ENCODE data around the gene KIRREL3.

KIRREL3 gene

DNA sequence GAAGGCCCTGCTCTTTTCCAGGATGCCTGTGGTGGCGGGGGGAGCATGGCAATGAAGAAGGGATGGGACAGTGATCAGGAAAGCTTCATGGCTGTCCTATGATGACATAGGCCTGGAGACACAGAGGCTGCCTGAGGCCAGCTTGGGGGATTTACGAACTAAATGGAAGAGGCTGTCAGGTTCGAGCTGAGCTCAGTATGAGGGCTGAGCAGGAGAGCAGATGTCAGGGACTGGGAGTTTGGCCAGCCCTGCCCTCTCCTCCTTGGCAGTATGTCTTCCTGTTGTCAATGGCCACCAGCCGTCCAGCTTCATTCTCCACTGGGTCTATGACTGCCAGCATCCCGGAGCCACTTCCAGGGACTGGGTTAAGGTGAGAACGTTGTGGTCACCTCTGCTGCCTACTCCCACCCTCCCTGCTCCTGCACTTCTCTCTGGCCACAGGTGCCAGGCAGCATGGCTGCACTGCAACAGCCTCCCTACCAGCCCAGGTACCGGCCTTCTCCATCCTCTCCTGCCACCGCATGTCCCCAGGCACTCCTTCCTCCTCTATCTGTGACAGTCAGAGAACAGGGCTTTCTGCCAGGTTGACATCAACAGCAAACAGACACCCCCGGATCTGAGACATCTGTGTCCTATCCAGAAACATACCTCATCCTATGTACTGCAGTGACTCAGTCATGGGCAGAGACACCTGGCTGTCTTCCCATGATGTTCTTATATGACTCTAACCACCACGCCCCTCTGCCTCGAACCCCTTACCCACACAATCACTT lies 75.1 kb downstream of the KIRREL3 start:
- DNase-seq (ENCODE audit: insufficient read length, low spot score) (no peak), FAIRE-seq (no peak)
- TF ChIP-seq POLR2A (IDR thresholded peaks at IDR 0.05; ENCODE audit: low read depth, low read length), result no peak

DNA sequence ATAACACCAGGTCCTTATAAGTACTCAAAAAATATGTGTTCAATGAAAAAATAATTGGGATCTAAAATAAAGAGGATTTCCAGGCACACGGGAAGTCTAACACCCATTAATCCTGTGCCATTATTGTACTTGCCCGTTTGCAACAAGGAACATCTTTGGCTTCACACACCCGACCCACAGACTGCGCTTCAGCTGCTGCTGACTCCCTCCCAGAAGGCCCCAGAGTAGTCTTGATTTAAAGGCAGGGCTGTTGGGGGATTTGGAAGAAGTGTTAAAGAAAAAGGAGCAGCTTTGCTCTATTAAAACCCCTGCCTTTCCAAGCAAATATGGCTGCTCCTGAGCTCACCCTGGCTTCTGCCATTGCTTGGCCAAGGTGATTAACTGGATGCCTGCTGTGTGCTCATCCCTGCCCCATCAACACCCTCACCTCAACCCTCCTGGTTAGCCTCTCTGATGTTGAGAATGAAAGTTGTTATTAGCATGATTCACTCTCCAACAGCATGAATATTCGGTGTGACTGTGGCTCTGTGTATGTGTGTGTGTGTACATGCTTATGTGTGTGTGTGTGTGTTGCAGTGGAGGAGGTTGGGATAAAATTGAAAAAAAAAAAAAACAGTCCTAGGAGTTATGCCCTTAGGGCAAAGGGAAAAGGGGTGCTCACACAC lies 76.1 kb downstream of the KIRREL3 start:
- FAIRE-seq, result no peak

DNA sequence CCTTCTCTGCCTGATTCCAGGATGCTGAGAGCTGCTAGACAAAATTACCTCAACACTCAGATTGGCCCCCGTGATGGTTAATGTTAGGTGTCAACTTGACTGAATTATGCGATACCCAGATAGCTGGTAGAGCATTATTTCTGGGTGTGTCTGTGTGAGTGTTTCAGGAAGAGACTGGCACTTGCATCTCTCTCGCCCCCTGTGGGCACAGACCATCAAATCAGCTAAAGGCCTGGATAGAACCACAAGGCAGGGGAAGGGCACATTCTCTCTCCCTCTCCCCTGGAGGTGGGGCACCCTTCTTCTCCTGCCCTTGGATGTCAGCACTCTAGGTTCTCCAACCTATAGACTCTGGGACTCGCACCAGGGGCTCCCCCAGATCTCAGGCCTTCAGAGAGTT lies 79.7 kb downstream of the KIRREL3 start:
- TF ChIP-seq POLR2A (IDR thresholded peaks at IDR 0.05; ENCODE audit: low read depth, low read length), result no peak
- DNase-seq (ENCODE audit: insufficient read length, low spot score), result no peak
- FAIRE-seq, result no peak

More for the DNA sequence above, 76.1 kb downstream of the KIRREL3 start:
- no peak for DNase-seq (ENCODE audit: insufficient read length, low spot score)
- no peak for TF ChIP-seq POLR2A (IDR thresholded peaks at IDR 0.05; ENCODE audit: low read depth, low read length)

DNA sequence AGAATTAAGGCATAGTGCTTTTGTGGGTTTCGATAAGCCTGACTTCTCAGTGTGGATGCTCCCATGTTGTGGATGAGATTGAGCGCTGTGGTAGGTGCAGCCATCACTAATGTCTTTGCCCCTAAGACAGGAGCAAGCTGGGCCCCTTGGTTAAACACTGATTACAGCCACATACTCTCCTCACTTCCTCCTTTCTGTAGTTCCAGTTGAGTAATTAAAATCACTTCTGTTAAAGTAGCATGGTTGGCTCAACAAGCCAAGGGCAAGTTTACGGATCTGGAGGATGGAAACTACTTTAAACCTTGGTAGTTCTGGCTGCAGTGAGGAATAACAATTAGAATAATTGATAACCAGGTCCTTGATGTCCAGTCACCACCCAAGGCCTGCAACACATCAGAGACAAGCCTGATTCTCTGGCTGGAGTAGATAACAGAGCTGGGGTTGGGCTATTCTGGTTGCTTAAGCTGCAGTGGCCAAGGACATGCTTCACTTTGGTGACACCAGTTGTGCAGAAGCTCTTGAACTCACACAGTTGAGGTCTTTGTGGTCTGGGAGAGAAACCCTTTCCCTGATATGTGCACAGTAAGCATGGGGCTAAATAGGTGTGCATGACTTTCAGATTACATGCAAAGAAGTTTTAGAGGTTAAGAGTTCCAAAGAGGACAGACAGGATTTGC lies 81.3 kb downstream of the KIRREL3 start:
- TF ChIP-seq POLR2A (IDR thresholded peaks at IDR 0.05; ENCODE audit: low read depth, low read length), result no peak
- DNase-seq (ENCODE audit: insufficient read length, low spot score) (no peak), FAIRE-seq (no peak)

DNA sequence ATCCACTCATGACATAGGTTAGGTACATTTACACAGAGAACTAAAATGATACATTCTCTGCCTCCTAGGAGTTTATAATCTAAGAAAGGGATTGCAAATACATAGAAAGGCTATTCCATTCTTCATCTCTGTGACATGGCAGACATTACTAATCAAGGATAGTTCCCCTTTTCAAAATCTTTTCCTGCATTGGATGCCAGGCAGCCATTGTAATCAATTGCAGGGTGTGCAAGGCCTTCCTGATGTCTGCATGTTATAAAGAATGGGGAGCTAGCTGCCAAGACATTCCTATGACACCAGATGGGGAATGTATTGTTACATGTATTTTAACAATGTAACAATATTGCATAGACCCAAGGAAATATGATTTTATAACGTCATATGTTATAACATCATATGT lies 82.0 kb downstream of the KIRREL3 start:
- DNase-seq (ENCODE audit: insufficient read length, low spot score), result no peak
- FAIRE-seq, result no peak

DNA sequence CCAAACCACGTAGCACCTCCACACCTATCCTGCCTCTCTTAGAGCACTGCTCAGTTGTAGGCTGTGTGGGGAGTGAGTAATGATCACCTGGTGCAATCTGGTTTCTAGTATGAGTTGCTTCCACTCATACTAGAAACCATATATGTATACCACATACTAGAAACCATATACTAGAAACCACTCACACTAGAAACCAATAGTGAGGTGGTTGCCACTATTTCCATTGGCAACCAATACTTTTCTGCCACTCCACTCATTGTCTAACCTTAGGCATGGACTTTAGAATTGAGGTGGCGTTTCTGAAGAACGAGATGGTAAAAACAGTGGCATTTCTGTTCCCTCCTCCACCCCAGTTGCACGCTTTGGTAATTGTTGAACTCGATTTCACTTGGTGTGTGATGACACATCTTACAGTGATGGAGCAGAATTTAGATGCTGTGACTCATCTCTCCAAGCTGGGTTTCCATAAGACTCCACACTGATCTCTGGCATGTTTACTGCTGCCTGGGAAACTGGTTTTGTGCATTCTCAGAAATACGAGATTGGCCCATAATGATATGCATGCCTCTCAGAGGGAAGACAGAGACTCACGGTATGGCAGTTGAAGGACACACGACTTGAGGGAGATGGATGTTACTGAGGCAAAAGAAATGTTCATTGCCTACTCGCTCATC lies 82.9 kb downstream of the KIRREL3 start:
- no peak for TF ChIP-seq POLR2A (IDR thresholded peaks at IDR 0.05; ENCODE audit: low read depth, low read length)
- DNase-seq (ENCODE audit: insufficient read length, low spot score), result peak; percentile 45
- FAIRE-seq, result peak; percentile 98

More for the DNA sequence above, 82.0 kb downstream of the KIRREL3 start:
- no peak for TF ChIP-seq POLR2A (IDR thresholded peaks at IDR 0.05; ENCODE audit: low read depth, low read length)

DNA sequence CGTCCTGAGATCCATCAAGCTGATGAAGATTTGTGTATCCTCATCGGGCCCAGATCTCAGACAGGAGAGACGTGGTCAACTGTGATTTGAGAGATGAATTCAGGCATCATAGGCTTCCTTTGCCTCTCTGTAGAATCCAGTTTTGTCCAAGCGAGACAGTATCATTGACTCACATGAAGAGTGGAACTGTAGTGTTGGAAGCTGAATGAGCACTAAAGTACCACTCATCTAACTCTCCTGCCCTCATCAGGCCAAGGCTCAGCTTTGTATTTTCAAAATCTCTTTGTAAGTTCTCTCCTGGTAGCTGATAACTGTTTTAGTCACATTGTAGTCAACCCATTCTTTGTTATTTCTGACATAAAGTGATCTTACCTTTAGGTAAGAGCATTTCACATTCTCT lies 85.1 kb downstream of the KIRREL3 start:
- no peak for FAIRE-seq
- TF ChIP-seq POLR2A (IDR thresholded peaks at IDR 0.05; ENCODE audit: low read depth, low read length), result no peak
- DNase-seq (ENCODE audit: insufficient read length, low spot score), result no peak

DNA sequence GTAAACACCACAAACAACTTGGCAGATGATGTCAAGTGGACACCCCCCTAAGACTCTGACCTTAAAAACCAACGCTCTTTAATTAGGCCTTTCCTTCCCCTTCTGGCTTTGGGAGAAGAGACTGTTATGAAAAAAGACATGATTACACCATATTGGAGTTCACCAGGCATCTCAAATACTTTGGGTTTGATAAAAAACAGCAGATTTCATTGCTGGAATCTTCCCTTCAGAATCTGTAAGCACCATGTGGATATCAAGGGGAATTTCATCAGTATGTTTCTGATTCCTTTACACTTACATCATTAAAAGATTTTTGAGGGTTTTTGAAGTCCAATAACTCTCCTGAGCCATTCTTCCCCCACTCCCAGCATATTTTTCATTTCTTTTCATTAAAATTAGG lies 85.6 kb downstream of the KIRREL3 start:
- DNase-seq (ENCODE audit: insufficient read length, low spot score) (no peak), FAIRE-seq (no peak)
- TF ChIP-seq POLR2A (IDR thresholded peaks at IDR 0.05; ENCODE audit: low read depth, low read length), result no peak

DNA sequence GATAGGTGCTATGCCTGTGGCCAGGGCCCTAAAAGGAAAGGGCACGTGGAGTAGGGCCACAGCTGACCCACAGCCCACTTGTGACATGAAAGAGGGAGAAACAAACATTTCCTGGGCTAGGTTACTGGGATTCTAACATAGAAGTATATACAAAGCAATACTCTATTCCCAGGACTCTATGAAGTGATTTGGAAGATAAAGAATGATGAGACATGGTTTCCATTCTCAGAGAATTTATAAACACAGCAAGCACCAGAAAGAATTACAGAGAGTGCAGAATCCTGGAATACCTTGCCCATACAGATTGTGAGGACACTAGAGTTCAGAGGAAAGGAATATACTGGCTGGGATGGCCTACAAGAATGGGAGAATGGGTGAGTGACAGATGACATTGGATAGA lies 86.4 kb downstream of the KIRREL3 start:
- DNase-seq (ENCODE audit: insufficient read length, low spot score) (no peak), FAIRE-seq (no peak)
- TF ChIP-seq POLR2A (IDR thresholded peaks at IDR 0.05; ENCODE audit: low read depth, low read length), result no peak

DNA sequence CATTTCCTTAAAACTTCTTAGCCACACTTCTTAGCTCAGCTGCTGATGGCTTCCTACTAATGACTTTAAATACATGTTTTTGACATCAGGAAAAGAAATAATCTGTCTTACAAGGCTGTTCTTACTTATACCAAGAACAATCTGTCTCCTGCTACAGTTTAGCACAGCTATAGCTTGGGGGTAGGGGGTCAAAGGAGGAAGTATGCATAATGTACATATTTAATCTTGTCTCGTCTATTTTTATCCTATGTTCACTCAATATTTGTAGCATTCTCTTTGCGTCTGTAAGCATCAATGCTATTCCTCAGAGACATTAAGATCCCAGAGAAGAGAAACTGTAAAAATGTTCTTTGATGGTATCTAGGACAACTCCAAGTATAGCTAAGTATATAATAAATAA lies 96.0 kb downstream of the KIRREL3 start:
- FAIRE-seq, result no peak
- DNase-seq (ENCODE audit: insufficient read length, low spot score), result no peak
- no peak for TF ChIP-seq POLR2A (IDR thresholded peaks at IDR 0.05; ENCODE audit: low read depth, low read length)

DNA sequence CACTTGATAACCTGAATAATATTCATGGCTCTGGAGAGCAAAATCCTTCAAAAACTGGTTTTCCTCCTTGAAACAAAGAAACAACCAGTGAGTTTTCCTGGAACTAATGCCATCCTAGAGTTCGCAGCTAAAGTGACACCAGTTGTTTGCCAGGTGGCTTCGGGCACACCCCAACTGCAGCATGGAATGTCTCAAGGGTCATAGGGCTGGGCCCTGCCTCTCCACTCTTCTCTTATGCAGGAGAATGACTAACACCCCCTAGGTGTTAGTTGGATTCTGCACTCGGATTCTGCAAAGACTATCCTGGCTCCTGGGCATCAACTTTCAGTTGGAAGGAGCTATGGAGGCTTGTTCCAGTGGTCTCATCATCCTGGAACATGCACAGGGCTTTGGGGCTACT lies 98.8 kb downstream of the KIRREL3 start:
- no peak for FAIRE-seq
- DNase-seq (ENCODE audit: insufficient read length, low spot score), result no peak
- TF ChIP-seq POLR2A (IDR thresholded peaks at IDR 0.05; ENCODE audit: low read depth, low read length), result no peak

DNA sequence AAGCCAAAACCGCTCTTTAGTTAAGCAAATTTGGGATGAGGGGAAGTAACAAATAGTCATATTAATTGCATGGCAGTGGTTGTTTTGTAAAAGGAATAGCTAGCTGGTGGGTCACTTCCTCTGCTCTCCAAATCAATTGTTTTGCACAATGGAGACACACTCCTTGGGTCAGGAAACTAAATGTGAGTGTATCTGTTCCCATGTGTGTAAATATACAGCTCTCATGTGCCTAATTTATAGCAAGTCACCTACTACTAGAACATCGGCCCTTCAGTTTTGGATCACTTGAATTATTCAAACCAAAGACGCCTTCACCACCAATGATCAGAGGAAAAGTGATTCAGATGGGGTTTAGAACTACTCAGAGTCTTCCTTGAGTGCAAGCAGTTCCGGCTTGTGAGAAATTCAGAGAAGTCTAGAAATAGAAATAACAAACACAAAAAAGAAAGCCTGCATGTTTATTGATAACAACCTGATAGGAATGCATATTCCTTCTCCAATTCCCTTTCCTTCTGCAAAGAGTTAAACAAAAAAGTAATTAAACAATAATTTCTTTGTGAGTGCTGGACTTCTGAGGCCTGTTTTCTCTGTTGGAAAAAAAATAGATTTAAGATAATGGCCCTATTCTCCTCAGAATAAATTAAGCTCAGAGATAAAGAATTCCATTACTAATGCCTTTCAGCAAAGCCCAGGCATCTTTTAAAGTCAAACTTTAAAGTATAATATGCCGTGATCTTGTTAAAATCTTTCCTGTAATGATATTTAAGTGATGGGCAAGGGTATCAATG lies 100.4 kb downstream of the KIRREL3 start:
- DNase-seq (ENCODE audit: insufficient read length, low spot score) (no peak), FAIRE-seq (no peak)
- no peak for TF ChIP-seq POLR2A (IDR thresholded peaks at IDR 0.05; ENCODE audit: low read depth, low read length)

DNA sequence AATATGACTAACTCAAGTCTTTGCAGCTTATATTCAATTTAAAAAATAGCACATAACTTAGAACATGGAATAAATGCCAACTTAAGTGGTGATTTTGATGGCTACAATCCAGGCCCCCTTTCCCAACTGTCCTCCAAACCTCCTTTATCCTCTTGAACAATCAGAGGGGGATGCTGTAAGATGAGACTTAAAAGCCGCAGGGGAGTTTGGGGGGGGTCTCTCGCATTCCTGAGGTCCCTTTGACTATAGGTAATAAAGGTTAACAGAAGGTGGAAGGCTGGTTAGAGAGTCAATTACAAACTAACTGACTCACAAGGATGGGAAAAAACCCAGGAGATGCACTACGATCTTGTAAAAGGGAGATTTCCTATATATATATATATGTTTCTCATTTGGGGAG lies 101.8 kb downstream of the KIRREL3 start:
- no peak for DNase-seq (ENCODE audit: insufficient read length, low spot score)
- TF ChIP-seq POLR2A (IDR thresholded peaks at IDR 0.05; ENCODE audit: low read depth, low read length), result no peak
- no peak for FAIRE-seq
